Measurements from ENCODE around the gene SAMD11.

- TF ChIP-seq CTCF (IDR thresholded peaks at IDR 0.05) (no peak), POLR2A (IDR thresholded peaks at IDR 0.05) (no peak)
Observed at GRCh38 chr1:982765-983436, 59.2 kb downstream of the SAMD11 start.
